GM23338 (cell line): ENCODE data around the gene SYK. TPM values are rescaled to one million over a fixed set of nuclear protein-coding genes. Genes with fewer than 3 reads are reported as not detected.

Source experiments
- ATAC-seq: fragments of 200-7000 bp; cut with Tn5 transposase; 3 replicates; pipeline ENCODE4 v1.9.1; 2020
- DNase-seq: peaks from one replicate; pipeline ENCODE4 v3.0.0-alpha.2; 2015; ENCODE audit warnings: low spot score
- H2AFZ ChIP-seq: fragments of 200-600 bp; sonication (generic); 2 replicates; pipeline ENCODE4 v1.8.0; 2016; ENCODE audit warnings: antibody characterized with exemption, mild to moderate bottlenecking, moderate library complexity
- H3F3A ChIP-seq: fragments of 200-600 bp; sonication (generic); replicated peaks from 2 replicates; pipeline ENCODE4 v1.8.0; 2017; ENCODE audit warnings: antibody characterized with exemption, mixed run types, low read depth
- H3K27ac ChIP-seq: fragments of 200-600 bp; sonication (generic); 2 replicates; pipeline ENCODE4 v1.6.1; 2016; ENCODE audit warnings: low read depth
- H3K27me3 ChIP-seq: fragments of 200-600 bp; sonication (generic); 2 replicates; pipeline ENCODE4 v1.8.0; 2016; ENCODE audit warnings: mild to moderate bottlenecking, mixed run types, moderate library complexity; ENCODE audit not compliant: insufficient read depth
- H3K36me3 ChIP-seq: fragments of 200-600 bp; sonication (generic); 2 replicates; pipeline ENCODE4 v1.8.0; 2016; ENCODE audit warnings: mild to moderate bottlenecking; ENCODE audit not compliant: insufficient read depth
- H3K4me1 ChIP-seq: fragments of 200-600 bp; sonication (generic); 2 replicates; pipeline ENCODE4 v1.8.0; 2016; ENCODE audit warnings: mild to moderate bottlenecking, moderate library complexity; ENCODE audit not compliant: insufficient read depth
- H3K4me2 ChIP-seq: fragments of 200-600 bp; sonication (generic); 2 replicates; pipeline ENCODE4 v1.7.1; 2017; ENCODE audit warnings: mixed run types
- H3K4me3 ChIP-seq: fragments of 200-600 bp; sonication (generic); 2 replicates; pipeline ENCODE4 v1.6.1; 2016; ENCODE audit warnings: mixed run types
- H3K79me2 ChIP-seq: fragments of 200-600 bp; sonication (generic); replicated peaks from 2 replicates; pipeline ENCODE4 v1.8.0; 2017; ENCODE audit warnings: mild to moderate bottlenecking; ENCODE audit not compliant: insufficient read depth
- H3K9me2 ChIP-seq: fragments of 200-600 bp; sonication (generic); 2 replicates; pipeline ENCODE4 v1.8.0; 2017; ENCODE audit not compliant: insufficient read depth
- H4K20me1 ChIP-seq: fragments of 200-600 bp; sonication (generic); replicated peaks from 2 replicates; pipeline ENCODE4 v1.8.0; 2017; ENCODE audit warnings: mild to moderate bottlenecking; ENCODE audit not compliant: insufficient read depth
- H3K27ac Mint-ChIP-seq: 2 replicates; pipeline ENCODE4 v1.8.0; 2020; ENCODE audit warnings: inconsistent platforms, mild to moderate bottlenecking, moderate library complexity, mixed read lengths
- H3K27me3 Mint-ChIP-seq: 3 replicates; pipeline ENCODE4 v1.8.0; 2022; ENCODE audit warnings: low read depth, mild to moderate bottlenecking, moderate library complexity, mixed read lengths, inconsistent platforms; ENCODE audit not compliant: insufficient read depth, poor library complexity
- H3K36me3 Mint-ChIP-seq: 3 replicates; pipeline ENCODE4 v1.8.0; 2021; ENCODE audit warnings: low read depth, mild to moderate bottlenecking, inconsistent platforms, moderate library complexity, mixed read lengths
- H3K4me1 Mint-ChIP-seq: 3 replicates; pipeline ENCODE4 v1.8.0; 2020; ENCODE audit warnings: mild to moderate bottlenecking, inconsistent platforms, mixed read lengths
- H3K4me3 Mint-ChIP-seq: 3 replicates; pipeline ENCODE4 v1.8.0; 2021; ENCODE audit warnings: moderate library complexity, mild to moderate bottlenecking, inconsistent platforms, mixed read lengths
- H3K9me3 Mint-ChIP-seq: 3 replicates; pipeline ENCODE4 v1.8.0; 2020; ENCODE audit warnings: moderate library complexity, mild to moderate bottlenecking, inconsistent platforms, mixed read lengths
- CTCF ChIP-seq, 2 experiments: fragments of 200-600 bp in 1 of 2; sonication (generic) in 1 of 2; conservative IDR thresholded peaks; 2 replicates each; pipeline versions ENCODE4 v1.5.1 to v1.6.1; 2016 to 2017; ENCODE audit warnings: antibody characterized with exemption in 2 of 2, low read depth in 2 of 2, mild to moderate bottlenecking in 2 of 2, moderate library complexity in 1 of 2
- EZH2 ChIP-seq: fragments of 200-600 bp; sonication (generic); IDR thresholded peaks from one replicate; pipeline ENCODE4 v1.8.0; 2017; ENCODE audit warnings: antibody characterized with exemption, mild to moderate bottlenecking, low read depth; ENCODE audit not compliant: unreplicated experiment
- STAT1 ChIP-seq: IDR thresholded peaks from one replicate; pipeline ENCODE4 v1.6.1; 2016; ENCODE audit warnings: antibody characterized with exemption; ENCODE audit not compliant: unreplicated experiment
- ZNF331 ChIP-seq: fragments of 250-450 bp; sonication (Bioruptor Pico); IDR thresholded peaks from 2 replicates; pipeline ENCODE4 v1.5.0; 2020; ENCODE audit warnings: low read depth, mild to moderate bottlenecking, moderate library complexity
- ZNF462 ChIP-seq: fragments of 250-450 bp; sonication (Bioruptor Pico); IDR thresholded peaks from 2 replicates; pipeline ENCODE4 v1.5.0; 2020; ENCODE audit warnings: mild to moderate bottlenecking, moderate library complexity
- polyA plus RNA-seq: library from polyadenylated mRNA; unstranded; fragments of >200 nt; fragmentation: Nextera tagmentation; extraction: Ambion mirVana; gene quantifications from 2 replicates; pipeline ENCODE4 v1.2.1, GENCODE V29; 2016
- total RNA-seq: library from RNA; depleted of rRNA; stranded (reverse); fragments of >200 nt; shearing (Covaris generic); gene quantifications from 2 replicates; pipeline ENCODE4 v1.2.3, GENCODE V29; 2014

SYK gene
- total and polyA plus RNA-seq, 2 experiments from 2014 or later = 1.5 to 5.8 TPM

DNA sequence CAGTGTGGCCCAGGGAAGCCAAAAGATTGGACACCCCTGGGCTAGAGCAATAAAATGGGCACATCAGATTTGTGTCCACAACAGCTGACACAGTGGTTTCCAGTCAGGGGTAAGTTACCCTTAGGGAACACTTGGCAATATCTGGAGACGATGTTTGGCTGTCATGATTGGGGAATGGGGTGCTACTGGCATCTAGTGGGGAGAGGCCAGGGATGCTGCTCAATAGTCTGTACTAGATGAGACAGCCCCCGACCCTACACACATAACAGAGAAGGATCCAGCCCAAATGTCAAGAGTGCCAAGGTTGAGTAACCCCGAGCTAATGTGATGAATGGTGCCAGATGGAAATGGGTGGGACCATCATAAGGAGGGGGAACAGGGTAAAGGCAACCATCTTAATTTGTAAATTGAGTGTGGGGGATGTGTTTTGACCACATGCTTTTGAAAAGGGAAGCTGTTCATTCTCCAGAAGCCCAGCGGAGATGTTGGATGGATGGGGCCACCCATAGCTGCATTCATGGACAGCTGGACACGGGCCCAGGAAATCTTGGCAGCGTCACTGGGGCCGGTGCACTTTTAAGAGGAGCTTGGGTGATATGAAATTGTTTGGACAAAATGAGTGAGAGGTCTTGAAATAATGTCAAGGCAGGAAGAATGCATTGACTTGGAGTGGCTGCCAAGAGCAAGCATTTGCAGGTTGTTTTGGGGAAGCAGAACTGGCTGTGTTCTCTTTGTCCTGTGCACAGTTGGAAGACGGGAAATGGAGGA, 33.4 kb downstream of the SYK start:
- H3K27me3 ChIP-seq = no peaks in the 10 kb centered on the region

GRCh38 chr9:90836411-90837080, 34.9 kb downstream of the SYK start:
- H3F3A ChIP-seq = peaks cover 7% of the 10 kb centered on the region
- H3K27ac Mint-ChIP-seq = no peak overlapping the region
- no peak overlapping the region for H3K4me2 ChIP-seq
- no peak overlapping the region for H3K4me3 ChIP-seq
- H3K4me3 Mint-ChIP-seq = no peak overlapping the region
- H3K27me3 ChIP-seq = no peaks in the 10 kb centered on the region
- peaks cover 12% of the 10 kb centered on the region for H3K9me2 ChIP-seq
- no peak for ATAC-seq
- no peaks in the 10 kb centered on the region for H3K4me1 Mint-ChIP-seq
- H3K4me1 ChIP-seq = no peaks in the 10 kb centered on the region
- DNase-seq = no peak
- H3K9me3 Mint-ChIP-seq = 0 out of 3 replicates have a peak, but pooled peaks cover 2% of the 10 kb centered on the region
- no peak overlapping the region for H2AFZ ChIP-seq
- H3K27me3 Mint-ChIP-seq = no peaks in the 10 kb centered on the region
- no peaks in the 10 kb centered on the region for H3K79me2 ChIP-seq
- H3K36me3 ChIP-seq = no peaks in the 10 kb centered on the region
- no peak for TF ChIP-seq ZNF331 (CRISPR knock-in tag)
- no peak for TF ChIP-seq ZNF462 (CRISPR knock-in tag)
- H3K36me3 Mint-ChIP-seq = no peaks in the 10 kb centered on the region
- no peaks in the 10 kb centered on the region for H4K20me1 ChIP-seq
- H3K27ac ChIP-seq = no peak overlapping the region

More for the DNA sequence above, 33.4 kb downstream of the SYK start:
- Mint-ChIP-seq H3K4me3 (no peak overlapping the region), H3K4me1 (no peaks in the 10 kb centered on the region), H3K9me3 (0 out of 3 replicates have a peak, but pooled peaks cover 2% of the 10 kb centered on the region), H3K36me3 (no peaks in the 10 kb centered on the region; the same call in 2 of the 3 replicates), H3K27ac (no peak overlapping the region), H3K27me3 (no peaks in the 10 kb centered on the region)
- H3K27ac ChIP-seq = no peak overlapping the region
- 0 out of 2 replicates have a peak, but pooled peaks cover 3% of the 10 kb centered on the region for H3K9me2 ChIP-seq
- no peaks in the 10 kb centered on the region for H3K36me3 ChIP-seq
- DNase-seq = no peak
- H3K79me2 ChIP-seq = no peaks in the 10 kb centered on the region
- TF ChIP-seq CTCF (conservative IDR thresholded peaks at IDR 0.05; ENCODE audit: low read depth in 2 of 2) (peak in 1 of 2 experiments; percentile 44; a peak in 2 of 4 replicates), STAT1 (no peak), EZH2 (no peak)
- H3F3A ChIP-seq = no peaks in the 10 kb centered on the region
- H3K4me1 ChIP-seq = no peaks in the 10 kb centered on the region
- H2AFZ ChIP-seq = no peak overlapping the region
- no peak for ATAC-seq
- H4K20me1 ChIP-seq = no peaks in the 10 kb centered on the region
- H3K4me3 ChIP-seq = no peak overlapping the region
- no peak overlapping the region for H3K4me2 ChIP-seq
